K562 (cell line): Measurements from ENCODE around the gene PNMT. TPM values are rescaled to one million over a fixed set of nuclear protein-coding genes. Genes with fewer than 3 reads are reported as not detected.
A peak's percentile ranks its signal among the peaks of the same experiment; 100 is the strongest.

Experiments
- FUS ChIP-seq: fragments of 200-400 bp; formaldehyde crosslinking; optimal IDR thresholded peaks from 2 replicates; pipeline ENCODE3; 2017; ENCODE audit warnings: low read depth, low read length
- MTA1 ChIP-seq: fragments of 450-650 bp; IDR thresholded peaks from 2 replicates; pipeline ENCODE4 v1.6.1; 2017; ENCODE audit warnings: borderline replicate concordance
- NCOA6 ChIP-seq: fragments of 450-650 bp; IDR thresholded peaks from 2 replicates; pipeline ENCODE4 v1.6.1; 2017; ENCODE audit warnings: mild to moderate bottlenecking
- NFIC ChIP-seq: fragments of 450-650 bp; IDR thresholded peaks from 2 replicates; pipeline ENCODE4 v1.6.1; 2017; ENCODE audit warnings: mild to moderate bottlenecking, inconsistent platforms
- PHF8 ChIP-seq: fragments of 200-600 bp; sonication (generic); IDR thresholded peaks from 2 replicates; pipeline ENCODE4 v1.6.1; 2012; ENCODE audit warnings: mixed run types, mild to moderate bottlenecking, inconsistent platforms, low read length, moderate library complexity, borderline replicate concordance
- POLR2A ChIP-seq: fragments of 450-650 bp; conservative IDR thresholded peaks from 2 replicates; pipeline ENCODE4 v1.6.1; 2016
- SREBF1 ChIP-seq: fragments of 150-350 bp; IDR thresholded peaks from 2 replicates; pipeline ENCODE4 v1.6.1; 2014; ENCODE audit warnings: antibody characterized with exemption, low read depth, low read length, borderline replicate concordance
- TCF3 ChIP-seq: sonication (generic); formaldehyde crosslinking; IDR thresholded peaks from 2 replicates; pipeline ENCODE4 v1.4.0; 2020; ENCODE audit warnings: mild to moderate bottlenecking, missing genetic modification reagents
- TCFL5 ChIP-seq: fragments of 250-450 bp; sonication (Bioruptor Pico); conservative IDR thresholded peaks from 2 replicates; pipeline ENCODE4 v1.6.1; 2021; ENCODE audit warnings: mild to moderate bottlenecking, moderate library complexity, matching md5 sums
- THRAP3 ChIP-seq: fragments of 450-650 bp; IDR thresholded peaks from 2 replicates; pipeline ENCODE4 v1.6.1; 2016; ENCODE audit warnings: mild to moderate bottlenecking, inconsistent platforms, borderline replicate concordance
- TOE1 ChIP-seq, 2 experiments: fragments of 450-650 bp in 1 of 2; sonication (generic) in 1 of 2; formaldehyde crosslinking in 1 of 2; IDR thresholded peaks; 2 replicates each; pipeline versions ENCODE4 v1.7.1 to v1.8.0; 2016 to 2022; ENCODE audit warnings: borderline replicate concordance in 2 of 2, mild to moderate bottlenecking in 2 of 2, antibody characterized with exemption in 1 of 2, inconsistent platforms in 1 of 2, low read depth in 1 of 2, missing genetic modification reagents in 1 of 2, moderate library complexity in 1 of 2
- ZKSCAN3 ChIP-seq: fragments of 250-450 bp; sonication (Bioruptor Pico); IDR thresholded peaks from 2 replicates; pipeline ENCODE4 v1.4.0; 2020
- ZNF12 ChIP-seq: sonication (generic); formaldehyde crosslinking; IDR thresholded peaks from 2 replicates; pipeline ENCODE4 v1.4.0; 2020; ENCODE audit warnings: mild to moderate bottlenecking, missing genetic modification reagents
- ZNF175 ChIP-seq: fragments of 200-800 bp; sonication (Bioruptor generic); IDR thresholded peaks from 2 replicates; pipeline ENCODE4 v1.6.1; 2016; ENCODE audit warnings: low read depth, mild to moderate bottlenecking, missing genetic modification characterization, missing compliant biosample characterization
- ZNF239 ChIP-seq: fragments of 250-450 bp; sonication (Bioruptor Pico); IDR thresholded peaks from 2 replicates; pipeline ENCODE4 v1.4.0; 2020; ENCODE audit warnings: mild to moderate bottlenecking
- ZNF253 ChIP-seq: fragments of 250-450 bp; sonication (Bioruptor Pico); conservative IDR thresholded peaks from 2 replicates; pipeline ENCODE4 v1.6.1; 2021; ENCODE audit warnings: mild to moderate bottlenecking
- ZNF3 ChIP-seq: fragments of 250-450 bp; sonication (Bioruptor Pico); IDR thresholded peaks from 2 replicates; pipeline ENCODE4 v1.5.0; 2021; ENCODE audit warnings: mild to moderate bottlenecking, moderate library complexity
- ZNF586 ChIP-seq: fragments of 450-650 bp; formaldehyde crosslinking; conservative IDR thresholded peaks from 2 replicates; pipeline ENCODE4 v1.4.0; 2020; ENCODE audit warnings: mild to moderate bottlenecking, moderate library complexity
- ZNF76 ChIP-seq: fragments of 250-450 bp; sonication (Bioruptor Pico); IDR thresholded peaks from 2 replicates; pipeline ENCODE4 v1.4.0; 2020; ENCODE audit warnings: mild to moderate bottlenecking, moderate library complexity, borderline replicate concordance
- polyA plus RNA-seq, 8 experiments: library from polyadenylated mRNA; depleted of rRNA in 4 of 8; stranded (reverse) in 5 of 8; unstranded in 3 of 8; fragments of >200 nt; fragmentation: Nextera tagmentation in 2 of 8; fragmentation: Illumina TruSeq in 1 of 8; extraction: Ambion mirVana in 2 of 8; extraction: Trizol in 1 of 8; gene quantifications; 2 replicates each; pipeline versions ENCODE4 v1.2.1 to v1.2.3, GENCODE V29; 2011 to 2014; ENCODE audit warnings: inconsistent platforms in 1 of 8, missing spikeins in 1 of 8
- total RNA-seq, 7 experiments: library from RNA; depleted of rRNA in 6 of 7; stranded (reverse); fragments of >200 nt in 6 of 7; fragmentation: Illumina TruSeq in 2 of 7; extraction: Trizol in 2 of 7; gene quantifications; 2 replicates each; pipeline versions ENCODE4 v1.2.1 to v1.2.3, GENCODE V29; 2011 to 2021; ENCODE audit warnings: low replicate concordance in 1 of 7
- TF ChIP-seq, protein P1 (sequence below): sonication (generic); formaldehyde crosslinking; IDR thresholded peaks from 2 replicates; pipeline ENCODE4 v1.8.0; 2022; ENCODE audit warnings: mild to moderate bottlenecking, missing genetic modification reagents
- TF ChIP-seq, protein P2 (sequence below): fragments of 150-350 bp; conservative IDR thresholded peaks from 2 replicates; pipeline ENCODE4 v1.6.1; 2014; ENCODE audit warnings: low read length

Gene PNMT
- total and polyA plus RNA-seq, 9 of the 15 experiments (the other 6 are each of a cell fraction or from before 2014, with no cell fraction given), result 0.55 to 18.1 (median 5.8) TPM

DNA sequence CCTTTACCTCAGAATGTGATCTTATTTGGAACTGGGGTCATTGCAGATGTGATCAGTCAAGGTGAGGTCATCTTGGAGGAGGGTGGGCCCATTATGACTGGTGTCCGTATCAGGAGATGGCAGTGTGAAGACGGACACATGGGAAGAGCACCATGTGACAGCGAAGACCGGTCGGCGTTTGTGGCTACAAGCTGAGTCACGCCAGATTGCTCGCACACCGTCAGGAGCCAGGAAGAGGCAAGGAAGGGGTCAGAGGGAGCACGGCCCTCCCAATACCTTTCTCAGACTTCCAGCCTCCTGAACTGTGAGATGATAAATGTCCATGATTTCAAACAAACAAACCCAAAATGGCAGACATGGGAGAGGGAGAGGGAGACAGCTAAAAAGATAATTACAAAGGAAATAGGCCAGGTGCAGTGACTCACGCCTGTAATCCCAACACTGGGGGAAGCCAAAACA is 18.1 kb upstream of the PNMT start (continued):
- TF ChIP-seq THRAP3 (no peak), PHF8 (no peak; the same call in 1 of the 2 replicates), ZNF253 (CRISPR knock-in tag) (no peak), NCOA6 (no peak), ZNF76 (CRISPR knock-in tag) (0 out of 2 replicates have a peak, but pooled peaks have one; percentile 31), ZNF12 (CRISPR knock-in tag) (no peak), ZKSCAN3 (CRISPR knock-in tag) (no peak), SREBF1 (peak; percentile 62; the same call in 1 of the 2 replicates), NFIC (peak; percentile 39), FUS (no peak), MTA1 (peak; percentile 83), POLR2A (peak; percentile 61), ZNF586 (no peak), ZNF3 (no peak), TCF3 (CRISPR knock-in tag) (peak; percentile 56; the same call in 1 of the 2 replicates), ZNF239 (CRISPR knock-in tag) (no peak), TOE1 (IDR thresholded peaks at IDR 0.05; ENCODE audit: borderline replicate concordance) (peak; percentile 84; the same call in 1 of the 2 replicates), TOE1 (CRISPR knock-in tag; IDR thresholded peaks at IDR 0.05; ENCODE audit: borderline replicate concordance, low read depth) (no peak), ZNF175 (CRISPR knock-in tag) (peak; percentile 42; the same call in 1 of the 2 replicates), TCFL5 (no peak)
- TF ChIP-seq, protein P1, sequence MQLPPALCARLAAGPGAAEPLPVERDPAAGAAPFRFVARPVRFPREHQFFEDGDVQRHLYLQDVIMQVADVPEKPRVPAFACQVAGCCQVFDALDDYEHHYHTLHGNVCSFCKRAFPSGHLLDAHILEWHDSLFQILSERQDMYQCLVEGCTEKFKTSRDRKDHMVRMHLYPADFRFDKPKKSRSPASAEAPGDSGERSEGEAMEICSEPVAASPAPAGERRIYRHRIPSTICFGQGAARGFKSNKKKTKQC (CRISPR knock-in tag), result no peak
- TF ChIP-seq, protein P2, sequence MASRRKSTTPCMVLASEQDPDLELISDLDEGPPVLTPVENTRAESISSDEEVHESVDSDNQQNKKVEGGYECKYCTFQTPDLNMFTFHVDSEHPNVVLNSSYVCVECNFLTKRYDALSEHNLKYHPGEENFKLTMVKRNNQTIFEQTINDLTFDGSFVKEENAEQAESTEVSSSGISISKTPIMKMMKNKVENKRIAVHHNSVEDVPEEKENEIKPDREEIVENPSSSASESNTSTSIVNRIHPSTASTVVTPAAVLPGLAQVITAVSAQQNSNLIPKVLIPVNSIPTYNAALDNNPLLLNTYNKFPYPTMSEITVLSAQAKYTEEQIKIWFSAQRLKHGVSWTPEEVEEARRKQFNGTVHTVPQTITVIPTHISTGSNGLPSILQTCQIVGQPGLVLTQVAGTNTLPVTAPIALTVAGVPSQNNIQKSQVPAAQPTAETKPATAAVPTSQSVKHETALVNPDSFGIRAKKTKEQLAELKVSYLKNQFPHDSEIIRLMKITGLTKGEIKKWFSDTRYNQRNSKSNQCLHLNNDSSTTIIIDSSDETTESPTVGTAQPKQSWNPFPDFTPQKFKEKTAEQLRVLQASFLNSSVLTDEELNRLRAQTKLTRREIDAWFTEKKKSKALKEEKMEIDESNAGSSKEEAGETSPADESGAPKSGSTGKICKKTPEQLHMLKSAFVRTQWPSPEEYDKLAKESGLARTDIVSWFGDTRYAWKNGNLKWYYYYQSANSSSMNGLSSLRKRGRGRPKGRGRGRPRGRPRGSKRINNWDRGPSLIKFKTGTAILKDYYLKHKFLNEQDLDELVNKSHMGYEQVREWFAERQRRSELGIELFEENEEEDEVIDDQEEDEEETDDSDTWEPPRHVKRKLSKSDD, result no peak
